ENCODE measurements around the gene IL6.
"Not testable (repeated sequence)": the region's sequence is repeated elsewhere in the genome, so short reads cannot be mapped to it uniquely, and the experiment has no call there.

The IL6 gene

GRCh38 chr7:22704722-22705121, 22.3 kb upstream of the IL6 start:
- not testable (repeated sequence) for DNase-seq

GRCh38 chr7:22705874-22706273, 21.1 kb upstream of the IL6 start:
- DNase-seq, result not testable (repeated sequence)

- DNase-seq, result not testable (repeated sequence)
These were observed 19.8 kb upstream of the IL6 start for GRCh38 chr7:22707026-22707691.

GRCh38 chr7:22708214-22708613, 18.8 kb upstream of the IL6 start:
- not testable (repeated sequence) for DNase-seq

- DNase-seq, result not testable (repeated sequence)
These were observed 18.3 kb upstream of the IL6 start for GRCh38 chr7:22708677-22709061.

- not testable (repeated sequence) for DNase-seq
These were observed 17.8 kb upstream of the IL6 start for GRCh38 chr7:22709062-22709829.

GRCh38 chr7:22709857-22710256, 17.1 kb upstream of the IL6 start:
- no peak for DNase-seq

- DNase-seq, result no peak
These were observed 14.0 kb upstream of the IL6 start for GRCh38 chr7:22712999-22713398.

- no peak for DNase-seq
These were observed 13.5 kb upstream of the IL6 start for GRCh38 chr7:22713463-22713862.

GRCh38 chr7:22715969-22716368, 11.0 kb upstream of the IL6 start:
- DNase-seq, result no peak

GRCh38 chr7:22717760-22718159, 9.2 kb upstream of the IL6 start:
- no peak for DNase-seq

GRCh38 chr7:22718200-22718711, 8.7 kb upstream of the IL6 start:
- DNase-seq, result no peak

- no peak for DNase-seq
These were observed 8.0 kb upstream of the IL6 start for GRCh38 chr7:22718911-22719420.

GRCh38 chr7:22720791-22721786, 5.9 kb upstream of the IL6 start:
- DNase-seq, result no peak

- no peak for DNase-seq
These were observed 4.3 kb upstream of the IL6 start for GRCh38 chr7:22722536-22723180.

GRCh38 chr7:22723181-22723601, 3.8 kb upstream of the IL6 start:
- DNase-seq, result peak; percentile 59

- peak; percentile 15 for DNase-seq
These were observed 3.4 kb upstream of the IL6 start for GRCh38 chr7:22723637-22724036.

- DNase-seq, result no peak
These were observed 2.1 kb upstream of the IL6 start for GRCh38 chr7:22724861-22725260.

- DNase-seq, result peak; percentile 54
These were observed 1.4 kb upstream of the IL6 start for GRCh38 chr7:22725585-22725984.

- DNase-seq, result peak; percentile 81
These were observed 574 bp upstream of the IL6 start for GRCh38 chr7:22726345-22726906.

- DNase-seq, result no peak
These were observed 675 bp downstream of the IL6 start for GRCh38 chr7:22727714-22728035.
